ENCODE measurements around the gene TCEAL3. TPM values are rescaled to one million over a fixed set of nuclear protein-coding genes. Genes with fewer than 3 reads are reported as not detected.
"Not testable (repeated sequence)": the region's sequence is repeated elsewhere in the genome, so short reads cannot be mapped to it uniquely, and the experiment has no call there.

Gene TCEAL3
- total RNA-seq, 1 experiment from 2014 or later = 9.1 TPM

DNA sequence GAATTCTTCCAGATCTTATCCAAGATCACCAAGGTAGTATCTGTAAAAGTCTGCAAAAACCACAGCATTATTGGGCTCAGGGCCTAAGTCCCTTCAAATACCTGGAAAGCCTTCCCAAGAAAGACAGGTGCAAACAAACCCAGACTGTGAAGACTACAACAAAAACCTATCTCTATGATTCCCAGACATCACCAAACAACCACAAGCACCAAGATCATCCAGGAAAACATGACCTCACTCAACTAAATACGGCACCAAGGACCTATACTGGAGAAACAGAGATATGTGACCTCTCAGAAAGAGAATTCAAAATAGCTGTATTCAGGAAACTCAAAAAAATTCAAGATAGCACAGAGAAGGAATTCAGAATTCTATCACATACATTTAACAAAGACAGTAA, 36.4 kb downstream of the TCEAL3 start:
- no peak overlapping the region for H3K27ac Mint-ChIP-seq (ENCODE audit: unreplicated experiment)
- TF ChIP-seq, protein P1, sequence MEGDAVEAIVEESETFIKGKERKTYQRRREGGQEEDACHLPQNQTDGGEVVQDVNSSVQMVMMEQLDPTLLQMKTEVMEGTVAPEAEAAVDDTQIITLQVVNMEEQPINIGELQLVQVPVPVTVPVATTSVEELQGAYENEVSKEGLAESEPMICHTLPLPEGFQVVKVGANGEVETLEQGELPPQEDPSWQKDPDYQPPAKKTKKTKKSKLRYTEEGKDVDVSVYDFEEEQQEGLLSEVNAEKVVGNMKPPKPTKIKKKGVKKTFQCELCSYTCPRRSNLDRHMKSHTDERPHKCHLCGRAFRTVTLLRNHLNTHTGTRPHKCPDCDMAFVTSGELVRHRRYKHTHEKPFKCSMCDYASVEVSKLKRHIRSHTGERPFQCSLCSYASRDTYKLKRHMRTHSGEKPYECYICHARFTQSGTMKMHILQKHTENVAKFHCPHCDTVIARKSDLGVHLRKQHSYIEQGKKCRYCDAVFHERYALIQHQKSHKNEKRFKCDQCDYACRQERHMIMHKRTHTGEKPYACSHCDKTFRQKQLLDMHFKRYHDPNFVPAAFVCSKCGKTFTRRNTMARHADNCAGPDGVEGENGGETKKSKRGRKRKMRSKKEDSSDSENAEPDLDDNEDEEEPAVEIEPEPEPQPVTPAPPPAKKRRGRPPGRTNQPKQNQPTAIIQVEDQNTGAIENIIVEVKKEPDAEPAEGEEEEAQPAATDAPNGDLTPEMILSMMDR (IDR thresholded peaks at IDR 0.05; ENCODE audit: unreplicated experiment) = no peak
- no peaks in the 10 kb centered on the region for H3K9me3 Mint-ChIP-seq (ENCODE audit: low read depth, unreplicated experiment)
- DNase-seq = no peak
- no peaks in the 10 kb centered on the region for H3K36me3 Mint-ChIP-seq (ENCODE audit: insufficient read depth, unreplicated experiment)
- H3K4me1 Mint-ChIP-seq (ENCODE audit: low read depth, unreplicated experiment) = peaks cover 19% of the 10 kb centered on the region
- BruUV-seq (replicated peaks) = no TSS peak
- H3K4me3 Mint-ChIP-seq (ENCODE audit: low read depth, unreplicated experiment) = no peak overlapping the region
- intact Hi-C loops (cut with micrococcal nuclease; ENCODE audit: unreplicated experiment) = no loop called here
- no peaks in the 10 kb centered on the region for H3K27me3 Mint-ChIP-seq (ENCODE audit: unreplicated experiment)
- CTCF ChIA-PET = no interaction called here

DNA sequence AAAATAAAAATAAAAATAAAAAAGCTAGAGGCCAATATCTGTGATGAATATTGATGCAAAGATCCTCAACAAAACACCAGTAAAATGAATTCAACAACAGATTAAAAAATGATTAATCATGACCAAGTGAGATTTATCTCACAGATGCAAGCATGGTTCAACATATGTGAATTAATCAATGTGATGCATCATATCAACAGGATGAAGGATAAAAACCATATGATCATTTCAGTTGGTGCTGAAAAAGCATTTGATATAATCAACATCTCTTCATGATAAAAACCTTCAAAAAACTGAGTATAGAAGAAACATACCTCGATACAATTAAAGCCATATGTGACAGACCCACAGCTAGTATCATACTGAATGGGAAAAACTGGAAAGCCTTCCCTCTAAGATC, 39.9 kb downstream of the TCEAL3 start:
- H3K9me3 Mint-ChIP-seq (ENCODE audit: low read depth, unreplicated experiment) = no peaks in the 10 kb centered on the region
- intact Hi-C loops (cut with micrococcal nuclease; ENCODE audit: unreplicated experiment) = no loop called here
- H3K36me3 Mint-ChIP-seq (ENCODE audit: insufficient read depth, unreplicated experiment) = no peaks in the 10 kb centered on the region

DNA sequence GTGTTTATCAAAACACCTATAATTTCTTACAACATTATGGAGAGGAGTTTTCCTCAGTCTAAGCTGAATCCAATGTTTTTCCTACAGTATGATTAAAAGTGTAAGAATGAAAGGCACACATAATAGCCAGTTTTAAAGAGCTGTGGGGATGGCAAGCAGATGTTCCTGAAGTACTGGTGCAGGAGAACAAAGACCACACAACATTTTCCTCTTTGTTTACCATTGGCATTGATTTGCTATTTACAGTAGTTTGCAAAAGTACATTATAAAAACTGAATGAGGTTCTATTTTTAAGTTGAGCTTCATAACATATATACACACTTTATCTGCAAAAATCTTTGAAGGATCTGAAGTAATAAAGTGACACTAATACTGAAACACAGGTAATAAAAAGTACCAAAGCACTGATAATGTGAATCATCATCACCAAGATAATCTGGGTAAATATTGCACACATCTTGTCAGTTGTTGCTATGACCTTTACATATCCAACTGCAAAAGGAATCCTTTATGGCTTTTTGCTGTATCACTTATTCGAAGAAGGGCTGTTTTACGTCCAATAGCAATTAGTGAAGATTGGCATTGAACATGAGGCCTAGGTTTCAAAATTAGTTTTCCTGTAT, 43.5 kb downstream of the TCEAL3 start:
- Mint-ChIP-seq H3K27me3 (ENCODE audit: unreplicated experiment) (no peaks in the 10 kb centered on the region), H3K9me3 (ENCODE audit: low read depth, unreplicated experiment) (peaks cover 4% of the 10 kb centered on the region), H3K36me3 (ENCODE audit: insufficient read depth, unreplicated experiment) (no peaks in the 10 kb centered on the region), H3K27ac (ENCODE audit: unreplicated experiment) (no peak overlapping the region), H3K4me3 (ENCODE audit: low read depth, unreplicated experiment) (no peak overlapping the region), H3K4me1 (ENCODE audit: low read depth, unreplicated experiment) (no peaks in the 10 kb centered on the region)
- DNase-seq = no peak
- intact Hi-C loops (cut with micrococcal nuclease; ENCODE audit: unreplicated experiment) = no loop called here
- no TSS peak for BruUV-seq (replicated peaks)
- CTCF ChIA-PET = no interaction called here
- TF ChIP-seq, protein P1 (IDR thresholded peaks at IDR 0.05; ENCODE audit: unreplicated experiment) = no peak

More for the DNA sequence above, 39.9 kb downstream of the TCEAL3 start:
- Mint-ChIP-seq H3K27ac (ENCODE audit: unreplicated experiment) (no peak overlapping the region), H3K27me3 (ENCODE audit: unreplicated experiment) (no peaks in the 10 kb centered on the region), H3K4me1 (ENCODE audit: low read depth, unreplicated experiment) (no peaks in the 10 kb centered on the region), H3K4me3 (ENCODE audit: low read depth, unreplicated experiment) (no peak overlapping the region)
- CTCF ChIA-PET = no interaction called here
- no peak for DNase-seq
- no TSS peak for BruUV-seq (replicated peaks)
- TF ChIP-seq, protein P1 (IDR thresholded peaks at IDR 0.05; ENCODE audit: unreplicated experiment) = no peak

DNA sequence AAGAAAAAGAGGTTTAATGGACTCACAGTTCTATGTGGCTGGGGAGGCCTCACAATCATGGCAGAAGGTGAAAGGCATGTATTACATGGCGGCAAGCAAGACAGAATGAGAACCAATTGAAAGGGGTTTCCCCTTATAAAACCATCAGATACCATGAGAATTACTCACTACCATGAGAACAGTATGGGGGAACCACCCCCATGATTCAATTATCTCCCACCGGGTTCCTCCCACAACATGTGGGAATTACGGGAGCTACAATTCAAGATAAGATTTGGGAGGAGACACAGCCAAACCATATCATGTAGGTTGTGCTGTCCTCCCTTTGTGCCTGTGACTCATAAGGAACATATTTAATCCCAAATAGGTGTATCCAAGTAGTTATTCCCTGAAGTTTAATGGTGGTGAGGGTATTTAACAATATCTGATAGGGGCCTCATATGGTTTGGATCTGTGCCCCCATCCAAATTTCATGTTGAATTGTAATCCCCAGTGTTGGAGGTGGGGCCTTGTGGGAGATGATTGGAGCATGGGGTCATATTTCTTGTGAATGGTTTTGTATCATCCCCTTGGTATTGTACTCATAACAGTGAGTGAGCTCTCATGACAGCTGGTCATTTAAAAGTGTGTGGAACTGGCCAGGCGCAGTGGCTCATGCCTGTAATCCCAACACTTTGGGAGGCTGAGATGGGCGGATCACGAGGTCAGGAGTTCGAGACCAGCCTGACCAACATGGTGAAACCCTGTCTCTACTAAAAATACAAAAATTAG, 47.7 kb downstream of the TCEAL3 start:
- DNase-seq; intact Hi-C loops (cut with micrococcal nuclease; ENCODE audit: unreplicated experiment); BruUV-seq (replicated peaks); H3K9me3 Mint-ChIP-seq (ENCODE audit: low read depth, unreplicated experiment); H3K36me3 Mint-ChIP-seq (ENCODE audit: insufficient read depth, unreplicated experiment); H3K4me3 Mint-ChIP-seq (ENCODE audit: low read depth, unreplicated experiment); CTCF ChIA-PET; H3K27me3 Mint-ChIP-seq (ENCODE audit: unreplicated experiment); H3K27ac Mint-ChIP-seq (ENCODE audit: unreplicated experiment): not testable (repeated sequence)
- peaks cover 32% of the 10 kb centered on the region for H3K4me1 Mint-ChIP-seq (ENCODE audit: low read depth, unreplicated experiment)

DNA sequence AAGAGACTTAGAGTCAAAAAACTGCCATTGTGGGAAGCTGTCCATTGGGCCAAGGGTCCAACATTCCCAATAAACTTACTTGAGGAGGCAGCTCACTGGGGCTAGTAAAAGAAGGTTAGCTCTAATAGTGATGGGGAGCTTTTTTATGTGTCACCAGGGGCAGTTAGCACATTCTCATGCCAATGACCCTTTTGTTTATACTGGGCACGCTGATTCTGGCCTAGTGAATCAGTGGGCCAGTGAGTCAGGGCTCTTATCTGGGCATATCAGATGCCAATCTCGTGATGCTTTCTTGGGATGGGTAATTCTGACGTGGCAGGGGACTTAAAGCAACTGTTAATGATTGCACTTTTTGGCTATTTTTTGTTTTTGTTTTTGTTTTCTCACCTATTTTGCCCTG, 48.9 kb downstream of the TCEAL3 start:
- H3K27me3 Mint-ChIP-seq (ENCODE audit: unreplicated experiment) = no peaks in the 10 kb centered on the region
- TF ChIP-seq, protein P1 (IDR thresholded peaks at IDR 0.05; ENCODE audit: unreplicated experiment) = no peak
- H3K27ac Mint-ChIP-seq (ENCODE audit: unreplicated experiment) = peak overlapping the region; percentile 52
- intact Hi-C loops (cut with micrococcal nuclease; ENCODE audit: unreplicated experiment) = loop anchor here (1.0 to 2.0 kb wide), 2 partner anchors 20 to 28 kb away; no protein-coding TSS in a partner anchor
- no TSS peak for BruUV-seq (replicated peaks)
- no peak overlapping the region for H3K4me3 Mint-ChIP-seq (ENCODE audit: low read depth, unreplicated experiment)
- H3K9me3 Mint-ChIP-seq (ENCODE audit: low read depth, unreplicated experiment) = peaks cover 10% of the 10 kb centered on the region
- no peaks in the 10 kb centered on the region for H3K36me3 Mint-ChIP-seq (ENCODE audit: insufficient read depth, unreplicated experiment)
- peaks cover 32% of the 10 kb centered on the region for H3K4me1 Mint-ChIP-seq (ENCODE audit: low read depth, unreplicated experiment)
- CTCF ChIA-PET = interaction anchor here (0.6 to 1.9 kb wide), 3 partner anchors 8 to 31 kb away, joined by 3 to 11 read pairs (median 5); no protein-coding TSS in a partner anchor
- DNase-seq = peak; percentile 51

DNA sequence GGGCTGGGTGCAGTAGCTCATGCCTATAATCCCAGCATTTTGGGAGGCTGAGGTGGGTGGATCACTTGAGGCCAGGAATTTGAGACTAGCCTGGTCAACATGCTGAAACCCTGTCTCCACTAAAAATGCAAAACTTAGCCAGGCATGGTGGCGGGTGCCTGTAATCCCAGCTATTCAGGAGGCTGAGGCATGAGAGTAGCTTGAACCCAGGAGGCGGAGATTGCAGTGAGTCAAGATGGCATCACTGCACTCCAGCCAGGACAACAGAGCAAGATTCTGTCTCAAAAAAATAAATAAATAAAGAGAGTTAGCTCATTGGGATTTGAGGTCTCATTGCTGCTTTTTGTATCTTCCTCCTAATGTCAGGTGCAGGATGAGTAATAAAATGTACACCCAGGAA, 49.3 kb downstream of the TCEAL3 start:
- BruUV-seq (replicated peaks); H3K9me3 Mint-ChIP-seq (ENCODE audit: low read depth, unreplicated experiment); H3K27me3 Mint-ChIP-seq (ENCODE audit: unreplicated experiment); H3K36me3 Mint-ChIP-seq (ENCODE audit: insufficient read depth, unreplicated experiment); H3K4me3 Mint-ChIP-seq (ENCODE audit: low read depth, unreplicated experiment); DNase-seq: not testable (repeated sequence)
- intact Hi-C loops (cut with micrococcal nuclease; ENCODE audit: unreplicated experiment) = loop anchor here (2.0 kb wide), 1 partner anchor 28 kb away; no protein-coding TSS in a partner anchor
- CTCF ChIA-PET = interaction anchor here (0.6 to 1.9 kb wide), 2 partner anchors 7 to 27 kb away, joined by 5 to 11 read pairs; no protein-coding TSS in a partner anchor
- peak overlapping the region; percentile 52 for H3K27ac Mint-ChIP-seq (ENCODE audit: unreplicated experiment)
- peaks cover 32% of the 10 kb centered on the region for H3K4me1 Mint-ChIP-seq (ENCODE audit: low read depth, unreplicated experiment)
